ENCODE measurements around the gene ACKR3. TPM values are rescaled to one million over a fixed set of nuclear protein-coding genes. Genes with fewer than 3 reads are reported as not detected.

The ACKR3 gene
- total RNA-seq, 1 experiment from 2014 or later = 3.9 TPM

GRCh38 chr2:236607471-236608187 lies 38.0 kb downstream of the ACKR3 start:
- peaks cover 6% of the 10 kb centered on the region for H3K4me1 Mint-ChIP-seq (ENCODE audit: low read depth, unreplicated experiment)

GRCh38 chr2:236608188-236608525 lies 38.5 kb downstream of the ACKR3 start:
- Mint-ChIP-seq H3K9me3 (ENCODE audit: unreplicated experiment) (no peaks in the 10 kb centered on the region), H3K36me3 (ENCODE audit: insufficient read depth, unreplicated experiment) (no peaks in the 10 kb centered on the region), H3K4me3 (ENCODE audit: unreplicated experiment) (no peak overlapping the region), H3K27me3 (ENCODE audit: insufficient read depth, unreplicated experiment) (no peaks in the 10 kb centered on the region), H3K27ac (ENCODE audit: unreplicated experiment) (no peak overlapping the region), H3K4me1 (ENCODE audit: low read depth, unreplicated experiment) (peaks cover 6% of the 10 kb centered on the region)
- ChIA-PET POLR2A (no interaction called here), CTCF (interaction anchor here (1.0 kb wide), 1 partner anchor 46 kb away, joined by 3 read pairs; no protein-coding TSS in a partner anchor)
- Histone ChIP-seq H3K4me3 (ENCODE audit: low read depth, low read length) (no peak overlapping the region), H3K27me3 (replicated peaks; ENCODE audit: control insufficient read depth, insufficient read depth, low read length) (no peaks in the 10 kb centered on the region), H3K9me3 (no peaks in the 10 kb centered on the region), H3K4me1 (no peaks in the 10 kb centered on the region; the same call in 1 of the 2 replicates), H3K36me3 (ENCODE audit: control insufficient read depth, insufficient read depth, low read length) (no peaks in the 10 kb centered on the region)
- DNase-seq = no peak
- intact Hi-C loops (cut with micrococcal nuclease; ENCODE audit: unreplicated experiment) = no loop called here
- no TSS peak for BruUV-seq (replicated peaks)
- TF ChIP-seq CTCF (IDR thresholded peaks at IDR 0.05; ENCODE audit: insufficient read depth in 1 of 2, low read depth in 1 of 2, low read length in 1 of 2, severe bottlenecking in 1 of 2, unreplicated experiment in 1 of 2) = no peak

More at GRCh38 chr2:236607471-236608187, 38.0 kb downstream of the ACKR3 start:
- Mint-ChIP-seq H3K9me3 (ENCODE audit: unreplicated experiment) (no peaks in the 10 kb centered on the region), H3K27ac (ENCODE audit: unreplicated experiment) (peak overlapping the region; percentile 72), H3K36me3 (ENCODE audit: insufficient read depth, unreplicated experiment) (no peaks in the 10 kb centered on the region), H3K4me3 (ENCODE audit: unreplicated experiment) (no peak overlapping the region), H3K27me3 (ENCODE audit: insufficient read depth, unreplicated experiment) (no peaks in the 10 kb centered on the region)
- H3K27me3 ChIP-seq (replicated peaks; ENCODE audit: control insufficient read depth, insufficient read depth, low read length) = no peaks in the 10 kb centered on the region
- peak; percentile 17 to 38 for DNase-seq
- H3K36me3 ChIP-seq (ENCODE audit: control insufficient read depth, insufficient read depth, low read length) = no peaks in the 10 kb centered on the region
- BruUV-seq (replicated peaks) = no TSS peak
- no peak overlapping the region for H3K4me3 ChIP-seq (ENCODE audit: low read depth, low read length)
- no peak for TF ChIP-seq CTCF (IDR thresholded peaks at IDR 0.05; ENCODE audit: insufficient read depth in 1 of 2, low read depth in 1 of 2, low read length in 1 of 2, severe bottlenecking in 1 of 2, unreplicated experiment in 1 of 2)
- no peaks in the 10 kb centered on the region; the same call in 1 of the 2 replicates for H3K4me1 ChIP-seq
- H3K9me3 ChIP-seq = no peaks in the 10 kb centered on the region
- ChIA-PET CTCF (interaction anchor here (1.0 kb wide), 1 partner anchor 45 kb away, joined by 3 read pairs; no protein-coding TSS in a partner anchor), POLR2A (no interaction called here)
- intact Hi-C loops (cut with micrococcal nuclease; ENCODE audit: unreplicated experiment) = no loop called here

GRCh38 chr2:236608710-236609109 lies 39.1 kb downstream of the ACKR3 start:
- Histone ChIP-seq H3K36me3 (ENCODE audit: control insufficient read depth, insufficient read depth, low read length) (no peaks in the 10 kb centered on the region), H3K27me3 (replicated peaks; ENCODE audit: control insufficient read depth, insufficient read depth, low read length) (no peaks in the 10 kb centered on the region), H3K4me3 (ENCODE audit: low read depth, low read length) (no peak overlapping the region), H3K9me3 (no peaks in the 10 kb centered on the region), H3K4me1 (no peaks in the 10 kb centered on the region; the same call in 1 of the 2 replicates)
- ChIA-PET POLR2A (no interaction called here), CTCF (interaction anchor here (1.0 kb wide), 1 partner anchor 46 kb away, joined by 3 read pairs; no protein-coding TSS in a partner anchor)
- no peak for TF ChIP-seq CTCF (IDR thresholded peaks at IDR 0.05; ENCODE audit: insufficient read depth in 1 of 2, low read depth in 1 of 2, low read length in 1 of 2, severe bottlenecking in 1 of 2, unreplicated experiment in 1 of 2)
- H3K4me3 Mint-ChIP-seq (ENCODE audit: unreplicated experiment) = no peak overlapping the region
- no peaks in the 10 kb centered on the region for H3K9me3 Mint-ChIP-seq (ENCODE audit: unreplicated experiment)
- no peak overlapping the region for H3K27ac Mint-ChIP-seq (ENCODE audit: unreplicated experiment)
- peaks cover 6% of the 10 kb centered on the region for H3K4me1 Mint-ChIP-seq (ENCODE audit: low read depth, unreplicated experiment)
- H3K36me3 Mint-ChIP-seq (ENCODE audit: insufficient read depth, unreplicated experiment) = no peaks in the 10 kb centered on the region
- H3K27me3 Mint-ChIP-seq (ENCODE audit: insufficient read depth, unreplicated experiment) = no peaks in the 10 kb centered on the region
- intact Hi-C loops (cut with micrococcal nuclease; ENCODE audit: unreplicated experiment) = no loop called here
- no peak for DNase-seq
- BruUV-seq (replicated peaks) = no TSS peak

Data from Caco-2 (cell line).